H9 (cell line): ENCODE data around the gene PAQR9. TPM values are rescaled to one million over a fixed set of nuclear protein-coding genes. Genes with fewer than 3 reads are reported as not detected.
A peak's percentile ranks its signal among the peaks of the same experiment; 100 is the strongest.

Experiments used
- DNase-seq: peaks from one replicate; pipeline ENCODE4 v3.0.0-alpha.2; 2017
- H2AFZ ChIP-seq: one replicate; pipeline ENCODE4 v1.6.1; 2013; ENCODE audit warnings: mild to moderate bottlenecking, low read length, control low read depth, moderate library complexity
- H2AK5ac ChIP-seq: 2 replicates; pipeline ENCODE4 v1.6.1; 2013; ENCODE audit warnings: low read length, control low read depth, mixed read lengths; ENCODE audit not compliant: insufficient read length
- H2BK120ac ChIP-seq: one replicate; pipeline ENCODE4 v1.6.1; 2013; ENCODE audit warnings: low read depth, mild to moderate bottlenecking, low read length, control low read depth, inconsistent platforms; ENCODE audit not compliant: poor library complexity, severe bottlenecking
- H2BK12ac ChIP-seq: 2 replicates; pipeline ENCODE4 v1.6.1; 2013; ENCODE audit warnings: low read length, control low read depth, mixed read lengths, low read depth; ENCODE audit not compliant: insufficient read length
- H2BK15ac ChIP-seq: 2 replicates; pipeline ENCODE4 v1.6.1; 2013; ENCODE audit warnings: low read depth, low read length, control low read depth
- H2BK20ac ChIP-seq: one replicate; pipeline ENCODE4 v1.6.1; 2013; ENCODE audit warnings: low read depth, mild to moderate bottlenecking, low read length, control low read depth, inconsistent platforms; ENCODE audit not compliant: poor library complexity, severe bottlenecking
- H2BK5ac ChIP-seq: 2 replicates; pipeline ENCODE4 v1.6.1; 2013; ENCODE audit warnings: low read length, control low read depth, mixed read lengths; ENCODE audit not compliant: insufficient read length
- H3K14ac ChIP-seq: 2 replicates; pipeline ENCODE4 v1.6.1; 2013; ENCODE audit warnings: low read length, control low read depth; ENCODE audit not compliant: insufficient read depth
- H3K18ac ChIP-seq: 2 replicates; pipeline ENCODE4 v1.6.1; 2013; ENCODE audit warnings: low read depth, mild to moderate bottlenecking, mixed read lengths, low read length, control low read depth; ENCODE audit not compliant: insufficient read length
- H3K23ac ChIP-seq: 2 replicates; pipeline ENCODE4 v1.6.1; 2013; ENCODE audit warnings: low read length, control low read depth, mixed read lengths, low read depth; ENCODE audit not compliant: insufficient read length
- H3K23me2 ChIP-seq: 2 replicates; pipeline ENCODE4 v1.6.1; 2013; ENCODE audit warnings: low read depth, mild to moderate bottlenecking, mixed read lengths, low read length, control low read depth; ENCODE audit not compliant: insufficient read length, poor library complexity, severe bottlenecking
- H3K27ac ChIP-seq: 2 replicates; pipeline ENCODE4 v1.5.1; 2013; ENCODE audit warnings: low read length, control low read depth, mixed read lengths, low read depth; ENCODE audit not compliant: insufficient read length
- H3K27me3 ChIP-seq: 2 replicates; pipeline ENCODE4 v1.6.1; 2013; ENCODE audit warnings: low read length, control low read depth, inconsistent platforms; ENCODE audit not compliant: insufficient read depth
- H3K4ac ChIP-seq: 2 replicates; pipeline ENCODE4 v1.6.1; 2013; ENCODE audit warnings: low read depth, mild to moderate bottlenecking, control low read depth, inconsistent platforms, low read length, moderate library complexity
- H3K4me1 ChIP-seq: 2 replicates; pipeline ENCODE4 v1.6.1; 2013; ENCODE audit warnings: low read length, control low read depth, inconsistent platforms; ENCODE audit not compliant: insufficient read depth
- H3K4me2 ChIP-seq: 2 replicates; pipeline ENCODE4 v1.6.1; 2013; ENCODE audit warnings: low read length, control low read depth, mixed read lengths; ENCODE audit not compliant: insufficient read length, insufficient read depth
- H3K56ac ChIP-seq: 2 replicates; pipeline ENCODE4 v1.6.1; 2013; ENCODE audit warnings: low read depth, mild to moderate bottlenecking, mixed read lengths, low read length, control low read depth; ENCODE audit not compliant: insufficient read length
- H3K79me1 ChIP-seq: 2 replicates; pipeline ENCODE4 v1.6.1; 2013; ENCODE audit warnings: low read depth, mild to moderate bottlenecking, moderate library complexity, low read length, control low read depth, inconsistent platforms; ENCODE audit not compliant: insufficient read depth, poor library complexity, severe bottlenecking
- H3K79me2 ChIP-seq: 2 replicates; pipeline ENCODE4 v1.6.1; 2013; ENCODE audit warnings: low read length, control low read depth, inconsistent platforms; ENCODE audit not compliant: insufficient read depth
- H3K9ac ChIP-seq: 2 replicates; pipeline ENCODE4 v1.6.1; 2013; ENCODE audit warnings: low read length, control low read depth, mixed read lengths; ENCODE audit not compliant: insufficient read length; ENCODE audit errors: extremely low read depth
- H3K9me3 ChIP-seq: one replicate; pipeline ENCODE4 v1.6.1; 2013; ENCODE audit warnings: low read depth, low read length, inconsistent platforms; ENCODE audit not compliant: control insufficient read depth
- H3T11ph ChIP-seq: one replicate; pipeline ENCODE4 v1.6.1; 2013; ENCODE audit warnings: mild to moderate bottlenecking, low read length, control low read depth, inconsistent platforms
- H4K20me1 ChIP-seq: one replicate; pipeline ENCODE4 v1.6.1; 2013; ENCODE audit not compliant: control insufficient read depth, insufficient read length, insufficient read depth
- H4K5ac ChIP-seq: 2 replicates; pipeline ENCODE4 v1.6.1; 2013; ENCODE audit warnings: low read depth, mild to moderate bottlenecking, mixed read lengths, low read length, control low read depth; ENCODE audit not compliant: insufficient read length
- H4K8ac ChIP-seq: replicated peaks from 2 replicates; pipeline ENCODE4 v1.6.1; 2013; ENCODE audit warnings: low read length, control low read depth, mixed read lengths, low read depth; ENCODE audit not compliant: insufficient read length
- H4K91ac ChIP-seq: 2 replicates; pipeline ENCODE4 v1.6.1; 2013; ENCODE audit warnings: low read depth, mild to moderate bottlenecking, moderate library complexity, mixed read lengths, low read length, control low read depth; ENCODE audit not compliant: insufficient read length
- H3K27ac Mint-ChIP-seq, 3 experiments: 2 replicates in 2 of 3; 3 replicates in 1 of 3; pipeline ENCODE4 v1.8.0; 2020 to 2021; ENCODE audit warnings: mixed read lengths in 3 of 3, mild to moderate bottlenecking in 1 of 3, moderate library complexity in 1 of 3
- H3K27me3 Mint-ChIP-seq: 2 replicates; pipeline ENCODE4 v1.8.0; 2021; ENCODE audit warnings: low read depth, mild to moderate bottlenecking, moderate library complexity, mixed read lengths
- H3K36me3 Mint-ChIP-seq, 3 experiments: 2 replicates in 2 of 3; 3 replicates in 1 of 3; pipeline ENCODE4 v1.8.0; 2020 to 2021; ENCODE audit warnings: low read depth in 3 of 3, mixed read lengths in 3 of 3; ENCODE audit not compliant: insufficient read depth in 1 of 3
- H3K4me1 Mint-ChIP-seq, 2 experiments: 2 replicates each; pipeline ENCODE4 v1.8.0; 2020; ENCODE audit warnings: mixed read lengths in 2 of 2
- H3K4me3 Mint-ChIP-seq, 2 experiments: 2 replicates in 1 of 2; 3 replicates in 1 of 2; pipeline ENCODE4 v1.8.0; 2020 to 2021; ENCODE audit warnings: mild to moderate bottlenecking in 2 of 2, mixed read lengths in 2 of 2, moderate library complexity in 1 of 2
- H3K9me3 Mint-ChIP-seq, 2 experiments: 2 replicates in 1 of 2; 3 replicates in 1 of 2; pipeline ENCODE4 v1.8.0; 2020; ENCODE audit warnings: mild to moderate bottlenecking in 2 of 2, mixed read lengths in 2 of 2, moderate library complexity in 1 of 2
- CTCF ChIP-seq: fragments of 200-600 bp; sonication (generic); conservative IDR thresholded peaks from 3 replicates; pipeline ENCODE4 v1.8.0; 2021; ENCODE audit warnings: antibody characterized with exemption, mild to moderate bottlenecking
- WGBS: extraction: QIAGEN DNeasy Blood & Tissue Kit; methylation state at CpG from one replicate; pipeline ENCODE4 v1.1.7; 2013; ENCODE audit warnings: missing lambda C conversion rate, low lambda C conversion rate, mixed read lengths; ENCODE audit not compliant: insufficient read length; ENCODE audit errors: extremely low coverage; 5-methylcytosine and 5-hydroxymethylcytosine counted together
- total RNA-seq: library from RNA; stranded (reverse); gene quantifications from 2 replicates; pipeline ENCODE4 v1.2.1, GENCODE V29; 2021

PAQR9 gene
- total RNA-seq, 1 experiment from 2014 or later = 2.3 TPM

GRCh38 chr3:142947352-142947751, 16.1 kb downstream of the PAQR9 start:
- H3K36me3 Mint-ChIP-seq = no peaks in the 10 kb centered on the region
- Histone ChIP-seq H3K27ac (no peak overlapping the region), H3K4me2 (no peak overlapping the region), H3K23me2 (no peaks in the 10 kb centered on the region), H4K20me1 (no peaks in the 10 kb centered on the region), H3K56ac (no peak overlapping the region), H2AK5ac (no peak overlapping the region), H2BK20ac (no peak overlapping the region), H4K91ac (no peak overlapping the region), H4K8ac (no peak overlapping the region), H2BK5ac (no peak overlapping the region), H3K27me3 (no peaks in the 10 kb centered on the region), H3K4ac (no peak overlapping the region), H2BK12ac (no peak overlapping the region), H2BK15ac (no peak overlapping the region), H3K79me1 (no peaks in the 10 kb centered on the region), H3T11ph (no peak overlapping the region), H2BK120ac (no peak overlapping the region), H3K79me2 (no peaks in the 10 kb centered on the region), H4K5ac (no peak overlapping the region), H3K23ac (no peak overlapping the region), H2AFZ (no peak overlapping the region), H3K9ac (no peak overlapping the region), H3K9me3 (no peaks in the 10 kb centered on the region), H3K14ac (no peak overlapping the region; the same call in 1 of the 2 replicates), H3K4me1 (no peaks in the 10 kb centered on the region), H3K18ac (no peak overlapping the region)
- H3K9me3 Mint-ChIP-seq = peaks cover 0 to 2% of the 10 kb centered on the region in 2 experiments; a peak in 2 of 5 replicates
- peak; percentile 56 for DNase-seq
- TF ChIP-seq CTCF = no peak
- no peak overlapping the region for H3K27ac Mint-ChIP-seq
- no peak overlapping the region for H3K4me3 Mint-ChIP-seq
- no CpG with 5 or more reads among the region's 35 CpGs for WGBS
- peaks cover 7 to 10% of the 10 kb centered on the region in 2 experiments for H3K4me1 Mint-ChIP-seq
- H3K27me3 Mint-ChIP-seq = peaks cover 1% of the 10 kb centered on the region; the same call in 1 of the 2 replicates
